Neural progenitor cell (in vitro differentiated cells): Measurements from ENCODE around the gene COPA. TPM values are rescaled to one million over a fixed set of nuclear protein-coding genes. Genes with fewer than 3 reads are reported as not detected.

Experiments
- DNase-seq: peaks from one replicate; pipeline ENCODE4 v3.0.0-alpha.2; 2016; ENCODE audit warnings: low spot score
- H2AFZ ChIP-seq: fragments of 200-600 bp; sonication (generic); replicated peaks from 2 replicates; pipeline ENCODE4 v1.6.1; 2016; ENCODE audit warnings: antibody characterized with exemption
- H3F3A ChIP-seq: fragments of 200-600 bp; sonication (generic); 2 replicates; pipeline ENCODE4 v1.6.1; 2016; ENCODE audit warnings: antibody characterized with exemption, low read depth
- H3K27ac ChIP-seq: fragments of 200-600 bp; sonication (generic); 2 replicates; pipeline ENCODE4 v1.5.1; 2016; ENCODE audit warnings: mild to moderate bottlenecking
- H3K27me3 ChIP-seq: fragments of 200-600 bp; sonication (generic); 2 replicates; pipeline ENCODE4 v1.6.1; 2016; ENCODE audit warnings: mild to moderate bottlenecking, moderate library complexity
- H3K36me3 ChIP-seq: fragments of 200-600 bp; sonication (generic); 2 replicates; pipeline ENCODE4 v1.5.1; 2016
- H3K4me1 ChIP-seq: fragments of 200-600 bp; sonication (generic); 2 replicates; pipeline ENCODE4 v1.6.1; 2016; ENCODE audit warnings: mixed run types
- H3K4me2 ChIP-seq: fragments of 200-600 bp; sonication (generic); 2 replicates; pipeline ENCODE4 v1.6.1; 2016
- H3K4me3 ChIP-seq: fragments of 200-600 bp; sonication (generic); 2 replicates; pipeline ENCODE4 v1.5.1; 2016
- H3K79me2 ChIP-seq: fragments of 200-600 bp; sonication (generic); 2 replicates; pipeline ENCODE4 v1.6.1; 2016; ENCODE audit warnings: low read depth
- H3K9ac ChIP-seq: fragments of 200-600 bp; sonication (generic); 2 replicates; pipeline ENCODE4 v1.6.1; 2016
- H3K9me3 ChIP-seq: fragments of 200-600 bp; sonication (generic); 2 replicates; pipeline ENCODE4 v1.5.1; 2016; ENCODE audit warnings: low read depth
- H4K20me1 ChIP-seq: fragments of 200-600 bp; sonication (generic); 2 replicates; pipeline ENCODE4 v1.6.1; 2016; ENCODE audit warnings: low read depth
- H3K27ac Mint-ChIP-seq: 3 replicates; pipeline ENCODE4 v1.8.0; 2021; ENCODE audit warnings: mixed read lengths
- H3K27me3 Mint-ChIP-seq: 2 replicates; pipeline ENCODE4 v1.8.0; 2022; ENCODE audit warnings: low read depth, mild to moderate bottlenecking, inconsistent platforms, moderate library complexity, mixed read lengths; ENCODE audit not compliant: insufficient read depth
- H3K36me3 Mint-ChIP-seq: 3 replicates; pipeline ENCODE4 v1.8.0; 2021; ENCODE audit warnings: mixed read lengths
- H3K4me1 Mint-ChIP-seq: 3 replicates; pipeline ENCODE4 v1.8.0; 2021; ENCODE audit warnings: mixed read lengths
- H3K4me3 Mint-ChIP-seq: 3 replicates; pipeline ENCODE4 v1.8.0; 2021; ENCODE audit warnings: mild to moderate bottlenecking, moderate library complexity, mixed read lengths
- H3K9me3 Mint-ChIP-seq: 3 replicates; pipeline ENCODE4 v1.8.0; 2020; ENCODE audit warnings: mixed read lengths
- CTCF ChIP-seq: fragments of 200-600 bp; sonication (generic); IDR thresholded peaks from 2 replicates; pipeline ENCODE4 v1.5.1; 2017; ENCODE audit warnings: antibody characterized with exemption, mild to moderate bottlenecking
- EZH2 ChIP-seq: fragments of 200-600 bp; sonication (generic); IDR thresholded peaks from 2 replicates; pipeline ENCODE4 v1.6.1; 2017; ENCODE audit warnings: antibody characterized with exemption, mild to moderate bottlenecking, moderate library complexity
- EZH2phosphoT487 ChIP-seq: fragments of 200-600 bp; sonication (generic); IDR thresholded peaks from 2 replicates; pipeline ENCODE4 v1.6.1; 2017; ENCODE audit warnings: antibody characterized with exemption
- total RNA-seq: library from RNA; depleted of rRNA; stranded (reverse); fragments of >200 nt; gene quantifications from 2 replicates; pipeline ENCODE4 v1.2.3, GENCODE V29; 2015; ENCODE audit warnings: low replicate concordance

Gene COPA
- total RNA-seq, 1 donor from 2014 or later: 82.6 TPM

GRCh38 chr1:160326418-160326817, 16.6 kb downstream of the COPA start:
- Histone ChIP-seq H2AFZ (no peak overlapping the region), H3K4me2 (no peak overlapping the region), H3K27ac (no peak overlapping the region), H3F3A (peaks cover 3% of the 10 kb centered on the region), H3K4me3 (no peak overlapping the region), H3K4me1 (no peaks in the 10 kb centered on the region), H3K36me3 (peaks cover 20% of the 10 kb centered on the region), H4K20me1 (no peaks in the 10 kb centered on the region), H3K79me2 (no peaks in the 10 kb centered on the region), H3K9me3 (no peaks in the 10 kb centered on the region), H3K9ac (no peak overlapping the region), H3K27me3 (no peaks in the 10 kb centered on the region)
- Mint-ChIP-seq H3K4me3 (no peak overlapping the region), H3K9me3 (no peaks in the 10 kb centered on the region), H3K4me1 (peaks cover 9% of the 10 kb centered on the region), H3K36me3 (peaks cover 41% of the 10 kb centered on the region), H3K27me3 (no peaks in the 10 kb centered on the region), H3K27ac (no peak overlapping the region)
- no peak for DNase-seq
- no peak for TF ChIP-seq EZH2phosphoT487
- TF ChIP-seq EZH2: no peak

- Mint-ChIP-seq H3K4me3 (no peak overlapping the region), H3K27me3 (no peaks in the 10 kb centered on the region), H3K4me1 (peaks cover 7% of the 10 kb centered on the region), H3K36me3 (peaks cover 40% of the 10 kb centered on the region), H3K27ac (no peak overlapping the region), H3K9me3 (no peaks in the 10 kb centered on the region)
- H3K4me3 ChIP-seq: no peak overlapping the region
- no peak overlapping the region for H2AFZ ChIP-seq
- no peaks in the 10 kb centered on the region for H3K9me3 ChIP-seq
- no peak overlapping the region for H3K4me2 ChIP-seq
- peaks cover 16% of the 10 kb centered on the region for H3K36me3 ChIP-seq
- H3K9ac ChIP-seq: no peak overlapping the region
- H3K4me1 ChIP-seq: no peaks in the 10 kb centered on the region
- no peaks in the 10 kb centered on the region for H3K79me2 ChIP-seq
- H3K27me3 ChIP-seq: no peaks in the 10 kb centered on the region
- H4K20me1 ChIP-seq: no peaks in the 10 kb centered on the region
- DNase-seq: no peak
- H3F3A ChIP-seq: peaks cover 3% of the 10 kb centered on the region
- TF ChIP-seq EZH2 (no peak), EZH2phosphoT487 (no peak), CTCF (no peak)
- no peak overlapping the region for H3K27ac ChIP-seq
Observed at GRCh38 chr1:160325252-160325651, 17.8 kb downstream of the COPA start.

GRCh38 chr1:160322831-160323230, 20.2 kb downstream of the COPA start:
- Histone ChIP-seq H2AFZ (no peak overlapping the region), H3F3A (no peaks in the 10 kb centered on the region), H4K20me1 (no peaks in the 10 kb centered on the region), H3K4me3 (no peak overlapping the region), H3K4me1 (no peaks in the 10 kb centered on the region), H3K27ac (no peak overlapping the region), H3K4me2 (no peak overlapping the region), H3K79me2 (peaks cover 11% of the 10 kb centered on the region), H3K27me3 (no peaks in the 10 kb centered on the region), H3K9me3 (no peaks in the 10 kb centered on the region), H3K36me3 (peaks cover 23% of the 10 kb centered on the region), H3K9ac (no peak overlapping the region)
- DNase-seq: no peak
- Mint-ChIP-seq H3K9me3 (no peaks in the 10 kb centered on the region), H3K27ac (no peak overlapping the region), H3K36me3 (peaks cover 46% of the 10 kb centered on the region), H3K27me3 (no peaks in the 10 kb centered on the region), H3K4me1 (no peaks in the 10 kb centered on the region), H3K4me3 (no peak overlapping the region)
- TF ChIP-seq EZH2: no peak
- no peak for TF ChIP-seq CTCF

GRCh38 chr1:160315359-160315758, 27.7 kb downstream of the COPA start:
- peaks cover 25% of the 10 kb centered on the region for H3K36me3 ChIP-seq
- H3K4me3 ChIP-seq: no peak overlapping the region
- H3K9ac ChIP-seq: no peak overlapping the region
- no peaks in the 10 kb centered on the region for H3K4me1 Mint-ChIP-seq
- no peak overlapping the region for H3K27ac Mint-ChIP-seq
- no peak overlapping the region for H3K27ac ChIP-seq
- peaks cover 11% of the 10 kb centered on the region for H3K79me2 ChIP-seq
- H4K20me1 ChIP-seq: peaks cover 5% of the 10 kb centered on the region
- no peaks in the 10 kb centered on the region for H3F3A ChIP-seq
- H3K4me3 Mint-ChIP-seq: no peak overlapping the region
- peaks cover 60% of the 10 kb centered on the region for H3K36me3 Mint-ChIP-seq
- no peaks in the 10 kb centered on the region for H3K4me1 ChIP-seq
- DNase-seq: no peak
- TF ChIP-seq EZH2 (no peak), CTCF (no peak), EZH2phosphoT487 (no peak)
- no peak overlapping the region for H2AFZ ChIP-seq
- H3K27me3 Mint-ChIP-seq: no peaks in the 10 kb centered on the region
- H3K9me3 Mint-ChIP-seq: peaks cover 9% of the 10 kb centered on the region
- no peaks in the 10 kb centered on the region for H3K9me3 ChIP-seq
- no peak overlapping the region for H3K4me2 ChIP-seq
- H3K27me3 ChIP-seq: no peaks in the 10 kb centered on the region
